Heart right ventricle (tissue), 16 donors: Measurements from ENCODE around the gene FAM120A. TPM values are rescaled to one million over a fixed set of nuclear protein-coding genes. Genes with fewer than 3 reads are reported as not detected.
"Not testable (repeated sequence)": the region's sequence is repeated elsewhere in the genome, so short reads cannot be mapped to it uniquely, and the experiment has no call there.

Source experiments
- ATAC-seq, 8 donors: fragments of 200-7000 bp; cut with Tn5 transposase; one replicate each; pipeline ENCODE4 v1.9.1; 2020; ENCODE audit warnings: mild to moderate bottlenecking in 8 of 8, moderate library complexity in 8 of 8, moderate number of reproducible peaks in 1 of 8
- DNase-seq, 2 donors: peaks; one replicate each; pipeline ENCODE4 v3.0.0-alpha.2; 2020
- H3K27ac ChIP-seq, 10 donors: fragments of 200-600 bp; sonication (generic) in 2 of 10; one replicate each; pipeline versions ENCODE4 v1.5.0 to v1.8.0; 2020 to 2022; ENCODE audit warnings: mild to moderate bottlenecking in 3 of 10
- H3K27me3 ChIP-seq, 7 donors: fragments of 200-600 bp; one replicate each; pipeline ENCODE4 v1.8.0; 2021 to 2022; ENCODE audit warnings: mild to moderate bottlenecking in 2 of 7
- H3K36me3 ChIP-seq, 9 donors: fragments of 200-600 bp; sonication (generic) in 1 of 9; one replicate each; pipeline versions ENCODE4 v1.5.0 to v1.8.0; 2020 to 2022; ENCODE audit warnings: mild to moderate bottlenecking in 2 of 9
- H3K4me1 ChIP-seq, 9 donors: fragments of 200-600 bp; sonication (generic) in 1 of 9; one replicate each; pipeline versions ENCODE4 v1.5.0 to v1.8.0; 2020 to 2022; ENCODE audit warnings: mild to moderate bottlenecking in 4 of 9
- H3K4me3 ChIP-seq, 10 donors: fragments of 200-600 bp; sonication (generic) in 2 of 10; one replicate each; pipeline versions ENCODE4 v1.5.0 to v1.8.0; 2020 to 2022; ENCODE audit warnings: mild to moderate bottlenecking in 7 of 10, moderate library complexity in 2 of 10
- H3K9me3 ChIP-seq, 11 donors: fragments of 200-600 bp in 10 of 11; sonication (generic) in 2 of 11; one replicate each; pipeline versions ENCODE4 v1.5.0 to v1.8.0; 2013 to 2022; ENCODE audit warnings: mild to moderate bottlenecking in 2 of 11, control low read depth in 1 of 11, moderate library complexity in 1 of 11
- CTCF ChIP-seq, 9 donors: fragments of 200-600 bp; sonication (generic) in 2 of 9; IDR thresholded peaks; one replicate each; pipeline versions ENCODE4 v1.5.0 to v1.8.0; 2021 to 2022; ENCODE audit warnings: antibody characterized with exemption in 9 of 9, mild to moderate bottlenecking in 5 of 9, moderate library complexity in 1 of 9
- WGBS, 2 donors: extraction: QIAGEN DNeasy Blood & Tissue Kit; methylation state at CpG; one replicate each; pipeline ENCODE4 v1.1.7; 2013; ENCODE audit warnings: inconsistent platforms in 1 of 2; 5-methylcytosine and 5-hydroxymethylcytosine counted together
- intact Hi-C, 10 donors: fragments of 100-400 bp; cut with DNase I; formaldehyde crosslinking; loops; one replicate each; pipeline versions ENCODE4 v1.11.1 to v1.14.2; 2022
- polyA plus RNA-seq, 2 donors: library from polyadenylated mRNA; stranded (reverse); fragments of 200-250 nt; gene quantifications; one replicate each; pipeline ENCODE4 v1.2.3, GENCODE V29; 2013
- total RNA-seq, 10 donors: library from RNA; stranded (reverse); fragmentation: NEBNext Ultra II Directional in 3 of 10; extraction: Animal tissue kit (Norgen Biotek cat#: 25700) in 3 of 10; gene quantifications; one replicate each; pipeline versions ENCODE4 v1.2.1 to v1.2.4, GENCODE V29; 2021 to 2023
- donor health status: Arrhythmogenic right ventricular cardiomyopathy.
- donor health status: ischemic (EF 13 %, LVEDD 7.1; RV severe dilation, severe dysfunction).
- donor health status: healthy with polysubstance abuse.
- donor health status: DM: no; HTN: yes; CAD: no.
- donor health status: DM: no; HTN: no; CAD: no.
- donor health status: ischemic (EF 25% LVEDD 6.9; RV normal size, moderate dysfunction).
- donor health status: ischemic (EF 25% LVEDD 5.7; RV mildly dilated, moderate dysfunction).
- donor health status: healthy.
- donor health status: DM: yes; HTN: yes; CAD: no.
- donor health status: Ischemic cardiomyopathy.
- donor health status: ischemic (EF 35%, LVEDD 5.7; RV mildly dilated, moderate dysfunction).
- donor health status: nonischemic (EF 11% LVEDD 7.7; RV severe dilation, severe dysfunction).
- donor health status: DM: yes; HTN: yes; CAD: no.
- donor health status: PGD.
- donor health status: ischemic (EF 29% LVEDD 5.4; RV normal size, mild dysfunction).
- donor health status: nonischemic (EF 23%, LVEDD 6.1; RV moderate dilation, normal function).

Gene FAM120A
- total and polyA plus RNA-seq, 12 donors: 42.2 to 126 (median 104) TPM

DNA sequence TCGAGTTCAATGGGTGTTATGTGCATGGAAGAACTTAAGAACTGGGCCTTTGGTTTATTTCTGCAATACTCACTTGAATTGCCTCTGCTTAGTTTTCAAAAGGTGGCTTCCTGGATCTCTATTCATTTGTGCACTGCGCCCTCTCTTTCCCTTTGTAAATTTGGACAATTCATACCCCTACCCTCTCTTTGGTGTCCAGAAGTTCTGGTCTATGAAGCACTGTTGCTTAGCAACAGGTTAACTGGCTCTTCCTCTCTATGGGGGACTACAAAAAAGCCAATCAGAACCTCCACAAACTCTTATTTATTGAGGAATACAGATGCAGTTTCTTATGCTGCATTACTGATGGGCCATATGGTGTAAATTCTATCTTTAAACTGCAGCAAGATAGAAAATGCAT is 13.5 kb upstream of the FAM120A start:
- Histone ChIP-seq H3K4me3 (no peak overlapping the region), H3K4me1 (no peaks in the 10 kb centered on the region), H3K27me3 (no peaks in the 10 kb centered on the region), H3K9me3 (no peaks in the 10 kb centered on the region), H3K27ac (no peak overlapping the region), H3K36me3 (no peaks in the 10 kb centered on the region)
- ATAC-seq (no peak), DNase-seq (no peak)
- intact Hi-C loops: no loop called here
- WGBS, 2 donors: 92 to 94% methylated on average over 2 of the region's 2 CpGs
- TF ChIP-seq CTCF (IDR thresholded peaks at IDR 0.05): no peak

DNA sequence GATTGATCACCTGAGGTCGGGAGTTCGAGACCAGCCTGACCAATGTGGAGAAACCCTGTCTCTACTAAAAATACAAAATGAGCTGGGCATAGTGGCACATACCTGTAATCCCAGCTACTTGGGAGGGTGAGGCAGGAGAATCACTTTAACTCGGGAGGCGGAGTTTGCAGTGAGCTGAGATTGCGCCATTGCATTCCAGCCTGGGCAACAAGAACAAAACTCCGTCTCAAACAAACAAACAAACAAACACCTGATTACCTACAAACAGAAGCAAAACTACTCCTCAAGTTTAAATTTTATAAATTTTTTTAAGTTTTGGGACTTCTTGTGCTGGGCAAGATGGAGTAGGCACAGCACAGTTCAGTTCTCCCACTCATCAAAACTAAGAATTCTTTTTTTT is 12.2 kb upstream of the FAM120A start:
- ATAC-seq, H3K27me3 ChIP-seq, H3K9me3 ChIP-seq, H3K4me3 ChIP-seq, intact Hi-C loops, DNase-seq, H3K4me1 ChIP-seq, H3K36me3 ChIP-seq, H3K27ac ChIP-seq: not testable (repeated sequence)
- WGBS, 2 donors: 96 to 97% methylated on average over 6 of the region's 6 CpGs

- Histone ChIP-seq H3K9me3 (no peaks in the 10 kb centered on the region), H3K36me3 (peaks cover 0 to 12% (median 0%) of the 10 kb centered on the region in 9 donors), H3K27ac (no peak overlapping the region), H3K4me3 (no peak overlapping the region), H3K4me1 (no peaks in the 10 kb centered on the region), H3K27me3 (no peaks in the 10 kb centered on the region)
- intact Hi-C loops: loop anchor here in 2 of 10 donors (10.0 kb wide), 2 partner anchors 114 to 286 kb away; no protein-coding TSS in a partner anchor
- WGBS, 2 donors: 92 to 93% methylated on average over 8 of the region's 8 CpGs
- TF ChIP-seq CTCF (IDR thresholded peaks at IDR 0.05): no peak
- ATAC-seq (no peak), DNase-seq (no peak)
These were observed 10.4 kb upstream of the FAM120A start for GRCh38 chr9:93440896-93441580.

- H3K27me3 ChIP-seq: no peaks in the 10 kb centered on the region
- H3K9me3 ChIP-seq: no peaks in the 10 kb centered on the region
- ATAC-seq: peak in 2 of 8 donors; percentile 12 to 15
- TF ChIP-seq CTCF (IDR thresholded peaks at IDR 0.05): no peak
- H3K27ac ChIP-seq: peak overlapping the region in 1 of 10 donors; percentile 43
- intact Hi-C loops: loop anchor here in 2 of 10 donors (10.0 kb wide), 2 partner anchors 109 to 291 kb away; no protein-coding TSS in a partner anchor
- 60 to 74% methylated on average over 3 of the region's 3 CpGs for WGBS, 2 donors
- H3K4me3 ChIP-seq: no peak overlapping the region
- H3K36me3 ChIP-seq: peaks cover 0 to 50% (median 20%) of the 10 kb centered on the region in 9 donors
- no peak for DNase-seq
- H3K4me1 ChIP-seq: peaks cover 4 to 26% (median 19%) of the 10 kb centered on the region in 9 donors
These were observed 5.4 kb upstream of the FAM120A start for GRCh38 chr9:93446073-93446472.

- WGBS, 2 donors: 84 to 96% methylated on average over 4 of the region's 4 CpGs
- no peak overlapping the region for H3K27ac ChIP-seq
- no peaks in the 10 kb centered on the region for H3K27me3 ChIP-seq
- DNase-seq (no peak), ATAC-seq (no peak)
- H3K36me3 ChIP-seq: peaks cover 0 to 50% (median 20%) of the 10 kb centered on the region in 9 donors
- no peaks in the 10 kb centered on the region for H3K9me3 ChIP-seq
- intact Hi-C loops: loop anchor here in 2 of 10 donors (10.0 kb wide), 2 partner anchors 107 to 293 kb away; no protein-coding TSS in a partner anchor
- H3K4me1 ChIP-seq: peaks cover 4 to 26% (median 19%) of the 10 kb centered on the region in 9 donors
- H3K4me3 ChIP-seq: no peak overlapping the region
- TF ChIP-seq CTCF (IDR thresholded peaks at IDR 0.05): no peak
These were observed 3.8 kb upstream of the FAM120A start for GRCh38 chr9:93447655-93448054.
